ENCODE measurements around the gene RANBP17.

GRCh38 chr5:170867825-170868224 is 6.0 kb downstream of the RANBP17 start:
- TF ChIP-seq CTCF (IDR thresholded peaks at IDR 0.05), result no peak
- TF ChIP-seq POLR2A (IDR thresholded peaks at IDR 0.05), result no peak

Measured in lower leg skin (tissue), 3 donors.